Loucy (cell line): Measurements from ENCODE around the gene GSK3B.

Experiments used
- H2AFZ ChIP-seq: fragments of 200-600 bp; sonication (generic); 2 replicates; pipeline ENCODE4 v1.6.0; 2016; ENCODE audit warnings: antibody characterized with exemption, mild to moderate bottlenecking, low read length, moderate library complexity
- H3F3A ChIP-seq: fragments of 200-600 bp; 2 replicates; pipeline ENCODE4 v1.6.0; 2016; ENCODE audit warnings: antibody characterized with exemption, low read depth, mild to moderate bottlenecking
- H3K27me3 ChIP-seq: fragments of 200-600 bp; sonication (generic); 2 replicates; pipeline ENCODE4 v1.6.1; 2014; ENCODE audit warnings: low read length, mild to moderate bottlenecking; ENCODE audit not compliant: insufficient read depth, poor library complexity, severe bottlenecking
- H3K36me3 ChIP-seq: fragments of 200-600 bp; sonication (generic); 2 replicates; pipeline ENCODE4 v1.6.1; 2016; ENCODE audit warnings: low read length; ENCODE audit not compliant: insufficient read depth
- H3K4me1 ChIP-seq: fragments of 200-600 bp; sonication (generic); 2 replicates; pipeline ENCODE4 v1.5.1; 2014; ENCODE audit warnings: low read length, mild to moderate bottlenecking; ENCODE audit not compliant: insufficient read depth, poor library complexity, severe bottlenecking
- H3K4me2 ChIP-seq: fragments of 200-600 bp; sonication (generic); 2 replicates; pipeline ENCODE4 v1.6.0; 2014; ENCODE audit warnings: antibody characterized with exemption, low read length, low read depth, mild to moderate bottlenecking; ENCODE audit not compliant: poor library complexity, severe bottlenecking
- H3K4me3 ChIP-seq: fragments of 200-600 bp; sonication (generic); 2 replicates; pipeline ENCODE4 v1.5.1; 2014; ENCODE audit warnings: low read length, mild to moderate bottlenecking, mixed read lengths; ENCODE audit not compliant: poor library complexity, severe bottlenecking
- H3K79me2 ChIP-seq: fragments of 200-600 bp; sonication (generic); 2 replicates; pipeline ENCODE4 v1.6.1; 2014; ENCODE audit warnings: low read length; ENCODE audit not compliant: insufficient read depth
- H3K9ac ChIP-seq: fragments of 200-600 bp; sonication (generic); 2 replicates; pipeline ENCODE4 v1.6.0; 2014; ENCODE audit warnings: mild to moderate bottlenecking, low read depth, low read length, moderate library complexity; ENCODE audit not compliant: poor library complexity, severe bottlenecking
- H3K9me2 ChIP-seq: fragments of 200-600 bp; sonication (generic); replicated peaks from 2 replicates; pipeline ENCODE4 v1.6.1; 2016; ENCODE audit warnings: low read depth, low read length, mixed read lengths
- H3K9me3 ChIP-seq: fragments of 200-600 bp; sonication (generic); 2 replicates; pipeline ENCODE4 v1.6.1; 2014; ENCODE audit warnings: mild to moderate bottlenecking, antibody characterized with exemption, low read length, low read depth; ENCODE audit not compliant: insufficient read depth
- H4K20me1 ChIP-seq: fragments of 200-600 bp; sonication (generic); 2 replicates; pipeline ENCODE4 v1.6.0; 2014; ENCODE audit warnings: antibody characterized with exemption, low read length, mild to moderate bottlenecking; ENCODE audit not compliant: insufficient read depth, poor library complexity, severe bottlenecking
- EZH2phosphoT487 ChIP-seq: fragments of 200-600 bp; IDR thresholded peaks from 2 replicates; pipeline ENCODE4 v1.6.1; 2018; ENCODE audit warnings: antibody characterized with exemption, mild to moderate bottlenecking, moderate library complexity, borderline replicate concordance
- TF ChIP-seq, protein P1 (sequence below): fragments of 200-600 bp; sonication (generic); conservative IDR thresholded peaks from 2 replicates; pipeline ENCODE4 v1.5.1; 2014; ENCODE audit warnings: mild to moderate bottlenecking, antibody characterized with exemption, low read length

The GSK3B gene

GRCh38 chr3:119862616-119863015 is 231.6 kb downstream of the GSK3B start:
- Histone ChIP-seq H3K4me3 (no peak overlapping the region), H3K9me2 (no peaks in the 10 kb centered on the region), H2AFZ (no peak overlapping the region), H3K27me3 (no peaks in the 10 kb centered on the region), H3F3A (no peaks in the 10 kb centered on the region), H3K79me2 (no peaks in the 10 kb centered on the region), H3K36me3 (peaks cover 74% of the 10 kb centered on the region), H3K9ac (no peak overlapping the region), H3K4me1 (no peaks in the 10 kb centered on the region), H4K20me1 (peaks cover 6% of the 10 kb centered on the region), H3K4me2 (no peak overlapping the region), H3K9me3 (peaks cover 10% of the 10 kb centered on the region; the same call in 1 of the 2 replicates)
- no peak for TF ChIP-seq EZH2phosphoT487
- TF ChIP-seq, protein P1, sequence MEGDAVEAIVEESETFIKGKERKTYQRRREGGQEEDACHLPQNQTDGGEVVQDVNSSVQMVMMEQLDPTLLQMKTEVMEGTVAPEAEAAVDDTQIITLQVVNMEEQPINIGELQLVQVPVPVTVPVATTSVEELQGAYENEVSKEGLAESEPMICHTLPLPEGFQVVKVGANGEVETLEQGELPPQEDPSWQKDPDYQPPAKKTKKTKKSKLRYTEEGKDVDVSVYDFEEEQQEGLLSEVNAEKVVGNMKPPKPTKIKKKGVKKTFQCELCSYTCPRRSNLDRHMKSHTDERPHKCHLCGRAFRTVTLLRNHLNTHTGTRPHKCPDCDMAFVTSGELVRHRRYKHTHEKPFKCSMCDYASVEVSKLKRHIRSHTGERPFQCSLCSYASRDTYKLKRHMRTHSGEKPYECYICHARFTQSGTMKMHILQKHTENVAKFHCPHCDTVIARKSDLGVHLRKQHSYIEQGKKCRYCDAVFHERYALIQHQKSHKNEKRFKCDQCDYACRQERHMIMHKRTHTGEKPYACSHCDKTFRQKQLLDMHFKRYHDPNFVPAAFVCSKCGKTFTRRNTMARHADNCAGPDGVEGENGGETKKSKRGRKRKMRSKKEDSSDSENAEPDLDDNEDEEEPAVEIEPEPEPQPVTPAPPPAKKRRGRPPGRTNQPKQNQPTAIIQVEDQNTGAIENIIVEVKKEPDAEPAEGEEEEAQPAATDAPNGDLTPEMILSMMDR = no peak

DNA sequence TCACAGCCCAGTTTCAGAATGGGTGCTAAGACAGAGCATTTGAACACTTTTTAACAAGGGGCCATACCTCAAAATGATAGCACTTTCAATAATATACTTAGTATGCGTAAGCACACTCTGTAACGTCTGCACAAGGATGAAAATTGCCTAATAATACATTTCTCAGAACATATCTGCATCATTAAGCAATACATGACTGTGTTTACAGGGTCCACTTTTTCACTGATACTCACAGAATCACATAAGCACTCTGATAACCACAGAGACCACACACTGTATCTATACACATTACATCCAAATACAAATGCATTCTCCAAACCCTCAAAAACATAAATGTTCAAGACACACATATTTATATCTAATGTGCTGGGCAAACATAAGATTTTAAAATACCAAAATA is 232.6 kb downstream of the GSK3B start:
- Histone ChIP-seq H3K9ac (no peak overlapping the region), H3F3A (no peaks in the 10 kb centered on the region), H4K20me1 (peaks cover 3% of the 10 kb centered on the region), H2AFZ (no peak overlapping the region), H3K79me2 (no peaks in the 10 kb centered on the region), H3K9me3 (peaks cover 10% of the 10 kb centered on the region; the same call in 1 of the 2 replicates), H3K4me3 (no peak overlapping the region), H3K36me3 (peaks cover 83% of the 10 kb centered on the region), H3K9me2 (no peaks in the 10 kb centered on the region), H3K27me3 (no peaks in the 10 kb centered on the region), H3K4me1 (no peaks in the 10 kb centered on the region), H3K4me2 (no peak overlapping the region)
- TF ChIP-seq, protein P1 = no peak

DNA sequence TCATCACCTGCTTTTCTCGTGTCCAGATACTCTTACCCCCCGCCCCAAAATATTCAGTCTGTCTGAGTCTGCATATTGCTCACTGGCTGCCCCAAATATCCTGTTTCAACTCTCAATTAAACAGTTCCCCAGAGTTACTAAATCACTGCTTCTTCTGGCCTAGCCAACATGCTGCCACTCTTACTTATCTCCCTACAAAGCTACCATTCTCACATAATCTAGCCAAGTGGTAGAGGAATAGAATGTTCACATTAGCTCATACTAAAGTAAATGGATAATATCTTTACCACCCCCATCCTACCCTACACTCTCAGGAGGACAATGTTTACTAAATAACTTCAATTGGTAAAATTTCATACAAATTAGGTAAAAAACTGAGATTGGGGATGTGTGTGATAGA is 234.5 kb downstream of the GSK3B start:
- peaks cover 80% of the 10 kb centered on the region for H3K36me3 ChIP-seq
- TF ChIP-seq, protein P1 = no peak
- no peak for TF ChIP-seq EZH2phosphoT487
- H3K79me2 ChIP-seq = no peaks in the 10 kb centered on the region
- H3K4me3 ChIP-seq = no peak overlapping the region
- H3F3A ChIP-seq = no peaks in the 10 kb centered on the region
- H2AFZ ChIP-seq = no peak overlapping the region
- H3K4me2 ChIP-seq = no peak overlapping the region
- peaks cover 4% of the 10 kb centered on the region for H4K20me1 ChIP-seq
- H3K9me3 ChIP-seq = peaks cover 10% of the 10 kb centered on the region; the same call in 1 of the 2 replicates
- no peaks in the 10 kb centered on the region for H3K27me3 ChIP-seq
- no peaks in the 10 kb centered on the region for H3K4me1 ChIP-seq
- no peak overlapping the region for H3K9ac ChIP-seq
- H3K9me2 ChIP-seq = no peaks in the 10 kb centered on the region
